ENCODE data around the gene DNAL4. TPM values are rescaled to one million over a fixed set of nuclear protein-coding genes. Genes with fewer than 3 reads are reported as not detected.

The DNAL4 gene
- total and polyA plus RNA-seq, 10 of the 15 experiments (the other 5 are each of a cell fraction or from before 2014, with no cell fraction given), result 0.35 to 8.5 (median 6.3) TPM; not detected in 1

DNA sequence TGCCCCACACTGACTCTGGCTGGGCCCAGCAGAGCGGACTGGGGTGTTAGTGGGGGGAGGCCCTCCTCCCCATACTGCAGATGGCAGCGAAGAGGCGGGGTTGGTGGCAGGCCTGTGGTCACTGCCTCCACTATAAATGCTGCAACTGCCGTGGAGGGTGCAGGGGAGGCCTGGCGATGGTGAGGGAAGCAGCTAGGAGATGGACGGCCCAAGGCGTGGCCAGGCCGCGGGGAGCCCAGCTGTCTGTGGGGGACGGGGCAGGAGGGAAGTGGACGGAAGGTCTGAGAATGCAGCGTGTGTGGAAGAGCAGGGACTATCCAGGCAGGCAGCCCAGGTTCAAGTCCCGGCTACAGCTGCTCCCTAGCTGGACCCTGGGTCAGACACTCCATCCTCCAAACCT, 18.3 kb downstream of the DNAL4 start (continued):
- TF ChIP-seq, protein P1, sequence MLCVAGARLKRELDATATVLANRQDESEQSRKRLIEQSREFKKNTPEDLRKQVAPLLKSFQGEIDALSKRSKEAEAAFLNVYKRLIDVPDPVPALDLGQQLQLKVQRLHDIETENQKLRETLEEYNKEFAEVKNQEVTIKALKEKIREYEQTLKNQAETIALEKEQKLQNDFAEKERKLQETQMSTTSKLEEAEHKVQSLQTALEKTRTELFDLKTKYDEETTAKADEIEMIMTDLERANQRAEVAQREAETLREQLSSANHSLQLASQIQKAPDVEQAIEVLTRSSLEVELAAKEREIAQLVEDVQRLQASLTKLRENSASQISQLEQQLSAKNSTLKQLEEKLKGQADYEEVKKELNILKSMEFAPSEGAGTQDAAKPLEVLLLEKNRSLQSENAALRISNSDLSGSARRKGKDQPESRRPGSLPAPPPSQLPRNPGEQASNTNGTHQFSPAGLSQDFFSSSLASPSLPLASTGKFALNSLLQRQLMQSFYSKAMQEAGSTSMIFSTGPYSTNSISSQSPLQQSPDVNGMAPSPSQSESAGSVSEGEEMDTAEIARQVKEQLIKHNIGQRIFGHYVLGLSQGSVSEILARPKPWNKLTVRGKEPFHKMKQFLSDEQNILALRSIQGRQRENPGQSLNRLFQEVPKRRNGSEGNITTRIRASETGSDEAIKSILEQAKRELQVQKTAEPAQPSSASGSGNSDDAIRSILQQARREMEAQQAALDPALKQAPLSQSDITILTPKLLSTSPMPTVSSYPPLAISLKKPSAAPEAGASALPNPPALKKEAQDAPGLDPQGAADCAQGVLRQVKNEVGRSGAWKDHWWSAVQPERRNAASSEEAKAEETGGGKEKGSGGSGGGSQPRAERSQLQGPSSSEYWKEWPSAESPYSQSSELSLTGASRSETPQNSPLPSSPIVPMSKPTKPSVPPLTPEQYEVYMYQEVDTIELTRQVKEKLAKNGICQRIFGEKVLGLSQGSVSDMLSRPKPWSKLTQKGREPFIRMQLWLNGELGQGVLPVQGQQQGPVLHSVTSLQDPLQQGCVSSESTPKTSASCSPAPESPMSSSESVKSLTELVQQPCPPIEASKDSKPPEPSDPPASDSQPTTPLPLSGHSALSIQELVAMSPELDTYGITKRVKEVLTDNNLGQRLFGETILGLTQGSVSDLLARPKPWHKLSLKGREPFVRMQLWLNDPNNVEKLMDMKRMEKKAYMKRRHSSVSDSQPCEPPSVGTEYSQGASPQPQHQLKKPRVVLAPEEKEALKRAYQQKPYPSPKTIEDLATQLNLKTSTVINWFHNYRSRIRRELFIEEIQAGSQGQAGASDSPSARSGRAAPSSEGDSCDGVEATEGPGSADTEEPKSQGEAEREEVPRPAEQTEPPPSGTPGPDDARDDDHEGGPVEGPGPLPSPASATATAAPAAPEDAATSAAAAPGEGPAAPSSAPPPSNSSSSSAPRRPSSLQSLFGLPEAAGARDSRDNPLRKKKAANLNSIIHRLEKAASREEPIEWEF (IDR thresholded peaks at IDR 0.05; ENCODE audit: insufficient replicate concordance, low read depth, low read length), result no peak
- TF ChIP-seq CREB1 (IDR thresholded peaks at IDR 0.05; ENCODE audit: low read depth), result no peak
- no peak for TF ChIP-seq YY1 (IDR thresholded peaks at IDR 0.05; ENCODE audit: low read depth, low read length)
- no peak for TF ChIP-seq ZBED1 (IDR thresholded peaks at IDR 0.05; ENCODE audit: borderline replicate concordance)
- no peak for TF ChIP-seq NFIC (IDR thresholded peaks at IDR 0.05; ENCODE audit: low read depth, low read length)
- TF ChIP-seq BACH1 (IDR thresholded peaks at IDR 0.05; ENCODE audit: borderline replicate concordance), result no peak
- TF ChIP-seq, protein P2, sequence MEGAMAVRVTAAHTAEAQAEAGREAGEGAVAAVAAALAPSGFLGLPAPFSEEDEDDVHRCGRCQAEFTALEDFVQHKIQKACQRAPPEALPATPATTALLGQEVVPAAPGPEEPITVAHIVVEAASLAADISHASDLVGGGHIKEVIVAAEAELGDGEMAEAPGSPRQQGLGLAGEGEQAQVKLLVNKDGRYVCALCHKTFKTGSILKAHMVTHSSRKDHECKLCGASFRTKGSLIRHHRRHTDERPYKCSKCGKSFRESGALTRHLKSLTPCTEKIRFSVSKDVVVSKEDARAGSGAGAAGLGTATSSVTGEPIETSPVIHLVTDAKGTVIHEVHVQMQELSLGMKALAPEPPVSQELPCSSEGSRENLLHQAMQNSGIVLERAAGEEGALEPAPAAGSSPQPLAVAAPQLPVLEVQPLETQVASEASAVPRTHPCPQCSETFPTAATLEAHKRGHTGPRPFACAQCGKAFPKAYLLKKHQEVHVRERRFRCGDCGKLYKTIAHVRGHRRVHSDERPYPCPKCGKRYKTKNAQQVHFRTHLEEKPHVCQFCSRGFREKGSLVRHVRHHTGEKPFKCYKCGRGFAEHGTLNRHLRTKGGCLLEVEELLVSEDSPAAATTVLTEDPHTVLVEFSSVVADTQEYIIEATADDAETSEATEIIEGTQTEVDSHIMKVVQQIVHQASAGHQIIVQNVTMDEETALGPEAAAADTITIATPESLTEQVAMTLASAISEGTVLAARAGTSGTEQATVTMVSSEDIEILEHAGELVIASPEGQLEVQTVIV (IDR thresholded peaks at IDR 0.05; ENCODE audit: borderline replicate concordance, partially characterized antibody), result no peak
